GM12864 (cell line): ENCODE measurements around the gene EP400.

ENCODE experiments used
- DNase-seq: peaks from one replicate; pipeline ENCODE4 v3.0.0-alpha.2; 2011; ENCODE audit warnings: low read depth
- H3K4me3 ChIP-seq: 2 replicates; pipeline ENCODE4 v1.5.1; 2011; ENCODE audit warnings: mild to moderate bottlenecking, low read depth, low read length, control low read depth
- CTCF ChIP-seq: IDR thresholded peaks from 2 replicates; pipeline ENCODE4 v1.5.1; 2011; ENCODE audit warnings: low read depth, mild to moderate bottlenecking, moderate library complexity, low read length, control low read depth, inconsistent platforms; ENCODE audit errors: missing control alignments

EP400 gene

GRCh38 chr12:132106921-132107320, 157.2 kb downstream of the EP400 start:
- H3K4me3 ChIP-seq = no peak overlapping the region
- DNase-seq = no peak
- TF ChIP-seq CTCF = no peak

- DNase-seq = no peak
Observed at GRCh38 chr12:132108211-132108832, 158.6 kb downstream of the EP400 start.

GRCh38 chr12:132109741-132110140, 160.0 kb downstream of the EP400 start:
- TF ChIP-seq CTCF = no peak
- DNase-seq = no peak
- no peak overlapping the region for H3K4me3 ChIP-seq

More at GRCh38 chr12:132108211-132108832, 158.6 kb downstream of the EP400 start:
- H3K4me3 ChIP-seq = no peak overlapping the region
- TF ChIP-seq CTCF = no peak

GRCh38 chr12:132110677-132111076, 160.9 kb downstream of the EP400 start:
- H3K4me3 ChIP-seq = no peak overlapping the region
- no peak for TF ChIP-seq CTCF
- DNase-seq = no peak

GRCh38 chr12:132111654-132112304, 162.0 kb downstream of the EP400 start:
- no peak for DNase-seq
- no peak overlapping the region for H3K4me3 ChIP-seq
- TF ChIP-seq CTCF = no peak

GRCh38 chr12:132114667-132115066, 164.9 kb downstream of the EP400 start:
- no peak for TF ChIP-seq CTCF
- no peak for DNase-seq
- no peak overlapping the region for H3K4me3 ChIP-seq

- no peak for DNase-seq
- no peak for TF ChIP-seq CTCF
- no peak overlapping the region for H3K4me3 ChIP-seq
Observed at GRCh38 chr12:132115500-132115899, 165.8 kb downstream of the EP400 start.
